ENCODE data around the gene RPS25. TPM values are rescaled to one million over a fixed set of nuclear protein-coding genes. Genes with fewer than 3 reads are reported as not detected.
A peak's percentile ranks its signal among the peaks of the same experiment; 100 is the strongest.
"Not testable (repeated sequence)": the region's sequence is repeated elsewhere in the genome, so short reads cannot be mapped to it uniquely, and the experiment has no call there.

RPS25 gene
- polyA plus RNA-seq (2013, experiment 1 of 2): 1,112 TPM
- polyA plus RNA-seq (2013, experiment 2 of 2): 1,192 TPM

GRCh38 chr11:119018074-119018938, at the start of gene RPS25, which contains the start of gene TRAPPC4:
TSS of gene RPS25 (minus strand) at chr11:119018343. CDS start at chr11:119018284, 59 bp downstream.
TSS of gene TRAPPC4 (plus strand) at chr11:119018766. CDS start at chr11:119018796, 30 bp downstream.
- Histone ChIP-seq H3K4me1 (ENCODE audit: insufficient read depth, low read length) (peaks cover 15% of the 10 kb centered on the region), H3K27me3 (ENCODE audit: insufficient read depth, low read length) (no peaks in the 10 kb centered on the region), H3K4me3 (ENCODE audit: low read length) (peak within 1 kb of the TSS; percentile 91), H3K9me3 (ENCODE audit: insufficient read depth, low read depth, low read length) (no peaks in the 10 kb centered on the region), H3K9ac (ENCODE audit: low read depth, low read length) (peak within 1 kb of the TSS; percentile 98), H3K27ac (ENCODE audit: low read depth, low read length) (peak within 1 kb of the TSS; percentile 86), H3K36me3 (ENCODE audit: insufficient read depth, low read length) (peaks cover 72% of the 10 kb centered on the region)
- WGBS: under 1% methylated on average over 63 of the region's 63 CpGs

GRCh38 chr11:119067371-119068222, 49.5 kb upstream of the RPS25 start, which contains the start of gene VPS11:
TSS of gene VPS11 (plus strand) at chr11:119067818. CDS start at chr11:119067824, 6 bp downstream.
- peak within 1 kb of the TSS; percentile 67 for H3K27ac ChIP-seq (ENCODE audit: low read depth, low read length)
- peak within 1 kb of the TSS; percentile 96 for H3K4me3 ChIP-seq (ENCODE audit: low read length)
- H3K27me3 ChIP-seq (ENCODE audit: insufficient read depth, low read length): no peaks in the 10 kb centered on the region
- WGBS: under 1% methylated on average over 49 of the region's 49 CpGs
- H3K9me3 ChIP-seq (ENCODE audit: insufficient read depth, low read depth, low read length): no peaks in the 10 kb centered on the region
- peaks cover 27% of the 10 kb centered on the region for H3K36me3 ChIP-seq (ENCODE audit: insufficient read depth, low read length)
- H3K4me1 ChIP-seq (ENCODE audit: insufficient read depth, low read length): no peaks in the 10 kb centered on the region
- peak within 1 kb of the TSS; percentile 90 for H3K9ac ChIP-seq (ENCODE audit: low read depth, low read length)

GRCh38 chr11:119065369-119065768, 47.2 kb upstream of the RPS25 start:
- H3K9me3 ChIP-seq (ENCODE audit: insufficient read depth, low read depth, low read length): no peaks in the 10 kb centered on the region
- peaks cover 11% of the 10 kb centered on the region for H3K36me3 ChIP-seq (ENCODE audit: insufficient read depth, low read length)
- H3K9ac ChIP-seq (ENCODE audit: low read depth, low read length): no peak overlapping the region
- 52% methylated on average over 4 of the region's 4 CpGs for WGBS
- no peak overlapping the region for H3K27ac ChIP-seq (ENCODE audit: low read depth, low read length)
- H3K4me1 ChIP-seq (ENCODE audit: insufficient read depth, low read length): no peaks in the 10 kb centered on the region
- no peaks in the 10 kb centered on the region for H3K27me3 ChIP-seq (ENCODE audit: insufficient read depth, low read length)
- H3K4me3 ChIP-seq (ENCODE audit: low read length): no peak overlapping the region

GRCh38 chr11:119062779-119063178, 44.6 kb upstream of the RPS25 start:
- WGBS: 92% methylated on average over 4 of the region's 5 CpGs
- H3K27ac ChIP-seq (ENCODE audit: low read depth, low read length): no peak overlapping the region

GRCh38 chr11:119061256-119061655, 43.1 kb upstream of the RPS25 start:
- Histone ChIP-seq H3K27ac (ENCODE audit: low read depth, low read length) (no peak overlapping the region), H3K4me3 (ENCODE audit: low read length) (no peak overlapping the region), H3K9me3 (ENCODE audit: insufficient read depth, low read depth, low read length) (no peaks in the 10 kb centered on the region), H3K36me3 (ENCODE audit: insufficient read depth, low read length) (no peaks in the 10 kb centered on the region), H3K27me3 (ENCODE audit: insufficient read depth, low read length) (no peaks in the 10 kb centered on the region), H3K4me1 (ENCODE audit: insufficient read depth, low read length) (0 out of 2 replicates have a peak, but pooled peaks cover 3% of the 10 kb centered on the region), H3K9ac (ENCODE audit: low read depth, low read length) (no peak overlapping the region)
- WGBS: 96% methylated on average over 3 of the region's 3 CpGs

More at GRCh38 chr11:119062779-119063178, 44.6 kb upstream of the RPS25 start:
- Histone ChIP-seq H3K36me3 (ENCODE audit: insufficient read depth, low read length) (no peaks in the 10 kb centered on the region), H3K9ac (ENCODE audit: low read depth, low read length) (no peak overlapping the region), H3K27me3 (ENCODE audit: insufficient read depth, low read length) (no peaks in the 10 kb centered on the region), H3K4me1 (ENCODE audit: insufficient read depth, low read length) (0 out of 2 replicates have a peak, but pooled peaks cover 3% of the 10 kb centered on the region), H3K4me3 (ENCODE audit: low read length) (no peak overlapping the region), H3K9me3 (ENCODE audit: insufficient read depth, low read depth, low read length) (no peaks in the 10 kb centered on the region)

GRCh38 chr11:119059128-119059527, 41.0 kb upstream of the RPS25 start:
- H3K9me3 ChIP-seq (ENCODE audit: insufficient read depth, low read depth, low read length); H3K4me1 ChIP-seq (ENCODE audit: insufficient read depth, low read length); H3K9ac ChIP-seq (ENCODE audit: low read depth, low read length); H3K27me3 ChIP-seq (ENCODE audit: insufficient read depth, low read length); H3K27ac ChIP-seq (ENCODE audit: low read depth, low read length); H3K4me3 ChIP-seq (ENCODE audit: low read length): not testable (repeated sequence)
- 92% methylated on average over 29 of the region's 35 CpGs for WGBS
- H3K36me3 ChIP-seq (ENCODE audit: insufficient read depth, low read length): peaks cover 16% of the 10 kb centered on the region

GRCh38 chr11:119057000-119057769, 39.0 kb upstream of the RPS25 start, which contains the start of gene HYOU1:
TSS of gene HYOU1 (minus strand) at chr11:119057205. CDS start at chr11:119056160, 1,045 bp downstream.
- Histone ChIP-seq H3K36me3 (ENCODE audit: insufficient read depth, low read length) (peaks cover 36% of the 10 kb centered on the region), H3K9me3 (ENCODE audit: insufficient read depth, low read depth, low read length) (no peaks in the 10 kb centered on the region), H3K27ac (ENCODE audit: low read depth, low read length) (peak within 1 kb of the TSS; percentile 97), H3K4me1 (ENCODE audit: insufficient read depth, low read length) (0 out of 2 replicates have a peak, but pooled peaks cover 8% of the 10 kb centered on the region), H3K27me3 (ENCODE audit: insufficient read depth, low read length) (no peaks in the 10 kb centered on the region), H3K4me3 (ENCODE audit: low read length) (peak within 1 kb of the TSS; percentile 73), H3K9ac (ENCODE audit: low read depth, low read length) (peak within 1 kb of the TSS; percentile 93)
- under 1% methylated on average over 78 of the region's 79 CpGs for WGBS

- Histone ChIP-seq H3K27me3 (ENCODE audit: insufficient read depth, low read length) (no peaks in the 10 kb centered on the region), H3K36me3 (ENCODE audit: insufficient read depth, low read length) (peaks cover 42% of the 10 kb centered on the region), H3K4me1 (ENCODE audit: insufficient read depth, low read length) (0 out of 2 replicates have a peak, but pooled peaks cover 8% of the 10 kb centered on the region), H3K9me3 (ENCODE audit: insufficient read depth, low read depth, low read length) (no peaks in the 10 kb centered on the region), H3K27ac (ENCODE audit: low read depth, low read length) (peak overlapping the region; percentile 97), H3K9ac (ENCODE audit: low read depth, low read length) (peak overlapping the region; percentile 93), H3K4me3 (ENCODE audit: low read length) (peak overlapping the region; percentile 68)
- WGBS: under 1% methylated on average over 44 of the region's 48 CpGs
Measured at GRCh38 chr11:119056421-119056999, 38.4 kb upstream of the RPS25 start.

GRCh38 chr11:119055901-119056300, 37.8 kb upstream of the RPS25 start:
- H3K4me3 ChIP-seq (ENCODE audit: low read length): peak overlapping the region; percentile 68
- whole genome bisulfite sequencing: 73% methylated on average over 6 of the region's 6 CpGs
- H3K4me1 ChIP-seq (ENCODE audit: insufficient read depth, low read length): 0 out of 2 replicates have a peak, but pooled peaks cover 8% of the 10 kb centered on the region
- no peaks in the 10 kb centered on the region for H3K27me3 ChIP-seq (ENCODE audit: insufficient read depth, low read length)
- H3K27ac ChIP-seq (ENCODE audit: low read depth, low read length): no peak overlapping the region
- H3K36me3 ChIP-seq (ENCODE audit: insufficient read depth, low read length): peaks cover 48% of the 10 kb centered on the region
- no peaks in the 10 kb centered on the region for H3K9me3 ChIP-seq (ENCODE audit: insufficient read depth, low read depth, low read length)
- peak overlapping the region; percentile 93 for H3K9ac ChIP-seq (ENCODE audit: low read depth, low read length)

GRCh38 chr11:119054418-119054817, 36.3 kb upstream of the RPS25 start:
- H3K27ac ChIP-seq (ENCODE audit: low read depth, low read length): no peak overlapping the region
- WGBS: 97% methylated on average over 10 of the region's 10 CpGs
- peaks cover 63% of the 10 kb centered on the region for H3K36me3 ChIP-seq (ENCODE audit: insufficient read depth, low read length)
- no peaks in the 10 kb centered on the region for H3K9me3 ChIP-seq (ENCODE audit: insufficient read depth, low read depth, low read length)
- no peak overlapping the region for H3K9ac ChIP-seq (ENCODE audit: low read depth, low read length)
- no peak overlapping the region for H3K4me3 ChIP-seq (ENCODE audit: low read length)
- H3K4me1 ChIP-seq (ENCODE audit: insufficient read depth, low read length): 0 out of 2 replicates have a peak, but pooled peaks cover 8% of the 10 kb centered on the region
- H3K27me3 ChIP-seq (ENCODE audit: insufficient read depth, low read length): no peaks in the 10 kb centered on the region
